GM12873 (cell line): ENCODE measurements around the gene G6PC3.

Experiments used
- TF ChIP-seq, protein P1 (sequence below): IDR thresholded peaks from 2 replicates; pipeline ENCODE4 v1.5.1; 2012; ENCODE audit warnings: low read depth, mild to moderate bottlenecking, moderate library complexity, low read length, control low read depth; ENCODE audit not compliant: insufficient read depth; ENCODE audit errors: missing control alignments

The G6PC3 gene

DNA sequence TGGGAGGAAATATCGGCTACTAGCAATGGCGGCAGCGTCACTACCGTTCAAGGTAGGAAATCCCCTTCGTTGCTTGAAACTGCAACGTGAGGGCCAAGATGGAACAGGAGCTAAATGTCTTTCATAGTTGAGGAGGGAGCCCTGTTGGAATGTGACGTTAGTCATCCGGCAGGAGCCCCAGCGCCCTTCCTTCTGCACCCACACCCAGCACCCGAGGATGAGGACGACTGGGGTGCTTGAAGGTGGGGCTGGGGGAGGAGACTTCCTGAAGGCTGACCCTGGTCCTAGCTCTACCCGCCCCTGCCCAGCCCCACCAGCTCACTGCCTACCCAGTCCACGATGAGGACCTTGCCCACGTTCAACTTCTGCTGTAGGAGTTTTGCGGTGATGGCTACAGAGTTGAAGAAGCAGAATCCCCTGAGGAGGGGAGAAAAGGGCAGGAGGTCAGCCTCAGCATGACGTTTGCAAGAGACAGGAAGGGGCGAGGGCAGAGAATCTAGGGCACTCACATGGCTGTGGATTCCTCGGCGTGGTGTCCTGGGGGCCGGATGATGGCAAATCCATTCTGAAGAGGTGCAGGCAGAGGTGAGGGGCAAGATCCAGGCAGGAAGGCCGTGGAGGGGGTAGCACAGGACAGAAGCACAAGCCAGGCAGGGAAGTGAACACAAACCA is 11.9 kb downstream of the G6PC3 start:
- TF ChIP-seq, protein P1, sequence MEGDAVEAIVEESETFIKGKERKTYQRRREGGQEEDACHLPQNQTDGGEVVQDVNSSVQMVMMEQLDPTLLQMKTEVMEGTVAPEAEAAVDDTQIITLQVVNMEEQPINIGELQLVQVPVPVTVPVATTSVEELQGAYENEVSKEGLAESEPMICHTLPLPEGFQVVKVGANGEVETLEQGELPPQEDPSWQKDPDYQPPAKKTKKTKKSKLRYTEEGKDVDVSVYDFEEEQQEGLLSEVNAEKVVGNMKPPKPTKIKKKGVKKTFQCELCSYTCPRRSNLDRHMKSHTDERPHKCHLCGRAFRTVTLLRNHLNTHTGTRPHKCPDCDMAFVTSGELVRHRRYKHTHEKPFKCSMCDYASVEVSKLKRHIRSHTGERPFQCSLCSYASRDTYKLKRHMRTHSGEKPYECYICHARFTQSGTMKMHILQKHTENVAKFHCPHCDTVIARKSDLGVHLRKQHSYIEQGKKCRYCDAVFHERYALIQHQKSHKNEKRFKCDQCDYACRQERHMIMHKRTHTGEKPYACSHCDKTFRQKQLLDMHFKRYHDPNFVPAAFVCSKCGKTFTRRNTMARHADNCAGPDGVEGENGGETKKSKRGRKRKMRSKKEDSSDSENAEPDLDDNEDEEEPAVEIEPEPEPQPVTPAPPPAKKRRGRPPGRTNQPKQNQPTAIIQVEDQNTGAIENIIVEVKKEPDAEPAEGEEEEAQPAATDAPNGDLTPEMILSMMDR = no peak

DNA sequence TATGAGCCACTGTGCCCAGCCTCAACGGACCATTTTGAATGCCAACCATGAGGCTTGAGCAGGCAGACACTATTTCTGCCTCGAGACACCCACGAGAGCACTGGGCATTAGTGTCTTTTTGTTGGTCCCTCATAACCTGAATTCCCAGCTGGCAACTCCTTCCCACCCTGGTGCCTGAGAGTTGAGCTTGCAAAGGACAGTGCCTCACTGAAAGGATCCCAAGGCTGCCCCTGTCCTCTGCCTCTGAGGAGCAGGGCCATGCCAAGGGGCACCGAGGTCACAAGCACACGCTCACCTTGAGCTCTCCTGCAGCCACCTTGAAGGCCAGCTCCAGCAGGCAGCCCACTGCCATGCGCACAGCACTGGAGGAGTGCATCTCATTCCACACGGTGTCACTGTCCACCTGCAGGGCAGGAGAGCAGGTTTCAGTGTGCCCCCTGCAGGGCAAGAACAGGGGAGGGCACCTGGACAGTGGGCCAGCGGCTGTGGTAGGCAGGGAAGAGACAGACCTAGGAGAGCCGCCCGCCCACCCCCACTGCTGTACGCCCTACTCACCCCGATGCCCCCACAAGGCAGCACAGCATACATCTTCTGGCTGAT is 12.8 kb downstream of the G6PC3 start:
- TF ChIP-seq, protein P1 = peak; percentile 31

DNA sequence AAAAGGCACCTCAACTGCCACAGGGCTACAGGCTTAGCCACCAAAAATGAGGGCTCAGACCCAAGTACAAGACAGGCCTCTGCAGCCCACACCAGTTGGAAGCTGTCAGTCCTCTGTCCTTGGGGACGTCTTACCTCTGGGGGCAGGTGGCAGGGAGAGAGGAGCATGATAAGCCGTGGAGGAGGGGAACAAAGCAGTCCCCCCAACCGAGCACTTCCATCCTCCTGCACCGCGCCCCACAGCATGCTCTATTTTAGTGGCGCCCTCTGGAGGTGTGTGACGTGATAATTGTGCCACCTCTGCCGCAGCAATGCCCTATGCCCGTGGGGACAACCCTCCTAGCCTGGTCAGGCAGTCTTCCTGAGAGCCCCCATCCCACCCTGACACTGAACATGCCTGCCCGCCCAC is 13.6 kb downstream of the G6PC3 start:
- TF ChIP-seq, protein P1 = peak; percentile 54

DNA sequence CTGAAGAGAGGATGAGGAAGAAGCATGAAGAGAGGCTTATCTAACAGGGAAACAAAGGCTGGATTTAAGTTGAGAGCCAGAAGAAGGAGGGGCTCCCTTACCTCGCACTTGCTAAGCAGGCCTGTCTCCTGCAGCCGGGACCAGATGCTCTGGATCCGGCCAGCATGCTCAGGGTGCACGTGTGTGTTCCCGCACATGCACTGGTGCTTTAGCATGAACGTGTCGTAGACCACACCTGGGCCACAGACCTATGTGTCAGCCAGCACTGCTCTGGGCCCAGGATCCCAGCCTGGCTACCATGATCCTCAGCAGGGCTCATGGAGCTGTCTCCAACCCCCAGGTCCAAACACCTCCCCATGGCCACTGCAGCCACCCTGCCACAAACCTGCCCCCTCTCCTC is 14.4 kb downstream of the G6PC3 start:
- TF ChIP-seq, protein P1 = no peak

DNA sequence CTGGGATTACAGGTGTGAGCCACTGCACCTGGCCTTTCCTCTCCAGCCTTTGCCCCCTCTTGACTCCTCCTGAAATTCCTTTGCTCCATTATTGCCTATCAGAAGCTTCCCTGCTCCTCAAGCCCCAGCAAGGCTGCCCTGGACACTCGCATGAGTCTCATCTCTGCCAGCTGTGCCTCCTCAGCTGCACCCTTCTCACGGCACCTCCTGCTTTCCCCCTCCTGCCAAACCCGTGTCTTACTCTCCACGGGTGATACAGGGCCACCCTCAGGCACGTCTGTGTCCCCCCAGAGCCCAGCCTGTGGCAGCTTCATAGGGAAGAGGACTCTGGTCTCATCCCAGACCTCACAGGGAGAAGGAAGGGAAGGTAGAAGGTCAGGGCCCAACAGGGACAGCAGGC is 15.4 kb downstream of the G6PC3 start:
- TF ChIP-seq, protein P1 = no peak

DNA sequence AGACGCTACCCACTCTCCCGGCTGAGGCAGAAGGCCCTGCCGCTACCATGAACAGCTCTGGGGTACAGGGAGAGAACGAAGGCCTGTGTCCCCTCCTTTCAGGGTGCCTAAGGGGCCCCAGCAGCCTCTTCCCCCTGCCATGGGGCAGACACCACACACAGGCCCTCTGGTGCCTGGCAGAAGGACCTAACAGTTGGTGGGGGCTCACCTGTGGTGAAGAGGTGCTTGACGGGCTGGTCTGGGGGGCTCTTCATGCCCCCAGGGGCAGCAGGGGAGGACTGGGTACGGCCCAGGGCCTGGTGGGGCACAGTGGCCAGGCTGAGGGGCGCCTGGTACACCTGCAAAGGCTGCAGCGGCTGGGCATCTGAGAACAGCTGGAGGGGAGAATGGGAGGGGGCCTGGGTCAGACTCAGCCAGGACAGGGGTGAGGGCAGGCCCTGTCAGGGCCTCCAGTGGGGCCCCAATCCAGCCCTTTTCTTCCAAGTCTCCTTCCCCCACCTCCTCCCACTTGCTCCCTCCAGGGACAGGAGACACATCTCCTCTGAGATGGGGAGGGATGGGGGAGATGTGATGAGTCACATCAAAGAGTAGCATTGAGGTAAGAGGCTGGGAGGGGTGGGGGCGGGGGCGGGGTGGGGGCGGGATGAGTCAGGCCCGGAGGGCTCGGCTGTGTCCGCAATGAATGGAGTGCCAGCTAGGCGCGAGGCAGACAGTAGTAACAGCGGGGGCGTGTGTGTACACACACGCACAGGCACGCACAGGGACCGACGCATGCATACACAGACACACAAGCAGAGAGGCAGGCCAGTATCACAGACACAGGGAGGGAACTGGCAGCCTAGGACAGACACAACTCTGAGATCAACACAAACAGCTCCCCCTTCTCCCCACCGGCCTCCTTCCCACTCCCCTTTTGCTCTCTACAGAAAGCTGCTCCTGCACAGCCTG is 16.1 kb downstream of the G6PC3 start:
- TF ChIP-seq, protein P1 = no peak

DNA sequence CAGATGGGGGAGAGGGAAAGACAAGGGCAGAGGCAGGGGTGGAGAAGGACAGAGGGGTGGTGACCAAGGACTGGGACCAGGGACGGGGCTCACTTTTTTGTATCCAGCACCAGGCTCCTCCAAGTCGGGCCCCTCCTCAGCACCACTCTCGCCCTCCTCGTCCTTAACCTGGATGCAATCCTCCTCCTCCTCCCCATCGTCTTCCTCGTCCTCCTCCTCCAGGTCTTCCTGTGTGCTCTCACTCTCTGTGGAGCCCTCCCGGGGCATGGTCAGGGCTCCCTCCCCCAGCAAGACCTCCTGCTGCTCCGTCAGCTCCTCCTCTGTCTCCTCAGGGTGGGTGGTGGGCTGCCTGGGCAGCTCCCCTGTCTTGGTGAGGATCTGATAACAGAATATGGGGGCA is 16.8 kb downstream of the G6PC3 start:
- TF ChIP-seq, protein P1 = no peak
